ENCODE data around the gene AMHR2. TPM values are rescaled to one million over a fixed set of nuclear protein-coding genes. Genes with fewer than 3 reads are reported as not detected.

Gene AMHR2
- total RNA-seq, 1 donor from 2014 or later: not detected

Other genes starting within 250 kb of the AMHR2 start
- 19.6 TPM for gene ZNF740, start 243.1 kb upstream of the AMHR2 start, total RNA-seq
- 17.1 TPM for gene CSAD, start 242.9 kb upstream of the AMHR2 start, total RNA-seq
- gene ITGB7, start 216.6 kb upstream of the AMHR2 start, total RNA-seq: 7.0 TPM
- 168 TPM for gene RARG, start 191.6 kb upstream of the AMHR2 start, total RNA-seq
- 33.8 TPM for gene ESPL1, start 155.6 kb upstream of the AMHR2 start, total RNA-seq
- 306 TPM for gene PFDN5, start 128.3 kb upstream of the AMHR2 start, total RNA-seq
- 30.2 TPM for gene MYG1, start 124.2 kb upstream of the AMHR2 start, total RNA-seq
- gene AAAS, start 102.2 kb upstream of the AMHR2 start, total RNA-seq: 28.5 TPM
- not detected for gene SP7, start 87.5 kb upstream of the AMHR2 start, total RNA-seq
- 71.0 TPM for gene SP1, start 43.7 kb upstream of the AMHR2 start, total RNA-seq
- gene PRR13, start 17.9 kb downstream of the AMHR2 start, total RNA-seq: 92.0 TPM
- gene PCBP2, start 28.2 kb downstream of the AMHR2 start, total RNA-seq: 493 TPM
- gene MAP3K12, start 75.6 kb downstream of the AMHR2 start, total RNA-seq: 2.0 TPM
- gene TARBP2, start 77.4 kb downstream of the AMHR2 start, total RNA-seq: 19.3 TPM
- not detected for gene NPFF, start 83.6 kb downstream of the AMHR2 start, total RNA-seq
- gene ATF7, start 202.5 kb downstream of the AMHR2 start, total RNA-seq: 29.7 TPM